GM19463 (cell line): ENCODE measurements around the gene EIF2S3.
"Not testable (repeated sequence)": the region's sequence is repeated elsewhere in the genome, so short reads cannot be mapped to it uniquely, and the experiment has no call there.

Experiments used
- ATAC-seq: cut with Tn5 transposase; IDR thresholded peaks from one replicate; pipeline ENCODE4 v1.9.1; 2021; ENCODE audit warnings: mild to moderate bottlenecking, moderate library complexity; ENCODE audit not compliant: unreplicated experiment

Gene EIF2S3

DNA sequence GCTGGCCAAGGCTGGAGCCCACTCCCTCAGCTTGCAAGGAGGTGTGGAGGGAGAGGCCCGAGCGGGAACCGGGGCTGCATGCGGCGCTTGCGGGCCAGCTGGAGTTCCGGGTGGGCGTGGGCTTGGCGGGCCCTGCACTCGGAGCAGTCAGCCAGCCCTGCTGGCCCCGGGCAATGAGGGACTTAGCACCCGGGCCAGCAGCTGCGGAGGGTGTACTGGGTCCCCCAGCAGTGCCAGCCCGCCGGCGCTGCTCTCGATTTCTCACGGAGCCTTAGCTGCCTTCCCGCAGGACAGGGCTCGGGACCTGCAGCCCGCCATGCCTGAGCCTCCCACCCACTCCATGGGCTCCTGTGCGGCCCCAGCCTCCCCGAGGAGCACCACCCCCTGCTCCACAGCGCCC, 5.1 kb upstream of the EIF2S3 start:
- not testable (repeated sequence) for ATAC-seq

DNA sequence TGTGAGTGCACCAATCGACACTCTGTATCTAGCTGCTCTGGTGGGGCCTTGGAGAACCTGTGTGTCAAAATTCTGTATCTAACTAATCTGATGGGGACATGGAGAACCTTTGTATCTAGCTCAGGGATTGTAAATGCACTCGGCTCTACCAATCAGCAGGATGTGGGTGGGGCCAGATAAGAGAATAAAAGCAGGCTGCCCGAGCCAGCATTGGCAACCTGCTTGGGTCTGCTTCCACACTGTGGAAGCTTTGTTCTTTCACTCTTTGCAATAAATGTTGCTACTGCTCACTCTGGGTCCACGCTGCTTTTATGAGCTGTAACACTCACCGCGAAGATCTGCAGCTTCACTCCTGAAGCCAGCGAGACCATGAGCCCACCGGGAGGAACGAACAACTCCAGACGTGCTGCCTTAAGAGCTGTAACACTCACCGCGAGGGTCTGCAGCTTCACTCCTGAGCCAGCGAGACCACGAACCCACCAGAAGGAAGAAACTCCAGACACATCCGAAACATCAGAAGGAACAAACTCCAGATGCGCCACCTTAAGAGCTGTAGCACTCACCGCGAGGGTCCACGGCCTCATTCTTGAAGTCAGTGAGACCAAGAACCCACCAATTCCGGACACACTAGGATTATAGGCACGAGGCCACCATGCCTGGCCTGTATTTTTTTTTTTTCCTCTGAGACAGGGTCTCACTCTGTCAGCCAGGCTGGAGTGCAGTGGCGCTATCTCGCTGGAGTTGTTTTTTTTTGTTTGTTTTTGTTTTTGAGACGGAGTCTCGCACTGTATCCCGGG, 4.0 kb upstream of the EIF2S3 start:
- not testable (repeated sequence) for ATAC-seq

DNA sequence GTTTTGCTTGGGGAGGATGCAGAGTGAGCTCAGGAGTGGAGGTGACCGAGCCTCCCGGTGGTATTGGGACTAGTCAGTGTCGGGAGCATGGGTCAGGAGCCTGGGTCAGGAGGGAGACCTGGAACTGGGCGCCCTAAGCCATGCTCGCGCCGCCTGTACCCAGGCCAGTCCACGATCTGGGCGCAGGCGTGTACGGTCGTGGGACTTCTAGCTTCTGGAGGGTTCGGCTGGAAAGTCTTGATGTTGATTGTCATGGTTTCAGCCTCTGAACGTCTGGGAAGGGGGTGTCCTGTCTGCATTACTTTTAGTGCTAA, 244 bp downstream of the EIF2S3 start:
- ATAC-seq: peak; percentile 3

DNA sequence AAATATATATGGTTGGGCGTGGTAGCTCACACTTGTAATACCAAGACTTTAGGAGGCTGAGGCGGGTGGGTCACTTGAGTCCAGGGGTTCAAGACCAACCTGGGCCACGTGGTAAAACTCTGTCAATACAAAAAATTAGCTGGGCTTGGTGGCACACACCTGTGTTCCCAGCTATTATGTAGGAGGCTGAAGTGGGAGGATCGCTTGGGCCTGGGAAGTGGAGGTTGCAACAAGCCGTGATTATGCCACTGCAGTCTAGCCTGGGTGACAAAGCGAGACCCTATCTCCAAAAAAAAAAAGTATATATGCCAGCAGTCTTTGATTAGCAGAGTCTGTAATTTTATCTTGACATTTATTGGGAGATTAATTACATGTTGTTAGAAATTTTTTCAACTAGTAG, 8.7 kb downstream of the EIF2S3 start:
- no peak for ATAC-seq

DNA sequence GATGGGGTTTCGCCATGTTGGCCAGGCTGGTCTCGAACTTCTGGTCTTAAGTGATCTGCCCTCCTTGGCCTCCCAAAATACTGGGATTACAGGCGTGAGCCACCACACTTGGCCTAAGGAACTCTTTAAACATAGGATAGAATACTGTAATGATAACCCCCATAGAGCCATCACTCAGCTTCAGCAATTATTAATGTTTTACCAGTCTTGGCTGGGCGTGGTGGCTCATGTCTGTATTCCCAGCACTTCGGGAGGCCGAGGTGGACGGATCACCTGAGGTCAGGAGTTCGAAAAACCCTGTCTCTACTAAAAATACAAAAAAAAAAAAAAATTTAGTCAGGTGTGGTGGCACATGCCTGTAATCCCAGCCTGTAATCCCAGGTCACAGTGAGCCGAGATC, 15.1 kb downstream of the EIF2S3 start:
- no peak for ATAC-seq

DNA sequence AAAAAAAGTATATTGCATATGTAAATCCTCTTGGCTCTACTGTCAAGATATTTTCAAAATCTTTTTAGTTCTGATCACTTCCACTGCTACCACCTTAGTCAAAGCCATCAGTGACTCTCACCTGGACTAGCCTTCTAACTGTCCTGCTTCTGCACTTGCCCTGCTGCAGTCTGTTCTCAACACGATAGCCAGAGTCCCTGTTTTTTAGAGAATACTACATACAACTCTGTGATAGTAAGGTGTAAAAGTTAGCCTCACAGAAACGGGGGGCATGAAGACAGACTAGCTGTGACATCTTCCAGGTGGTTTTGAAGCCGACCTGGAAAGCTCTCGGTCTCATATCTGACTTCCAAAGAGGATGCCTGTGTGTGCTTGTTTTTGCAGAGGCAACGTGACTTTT, 24.7 kb downstream of the EIF2S3 start:
- no peak for ATAC-seq

DNA sequence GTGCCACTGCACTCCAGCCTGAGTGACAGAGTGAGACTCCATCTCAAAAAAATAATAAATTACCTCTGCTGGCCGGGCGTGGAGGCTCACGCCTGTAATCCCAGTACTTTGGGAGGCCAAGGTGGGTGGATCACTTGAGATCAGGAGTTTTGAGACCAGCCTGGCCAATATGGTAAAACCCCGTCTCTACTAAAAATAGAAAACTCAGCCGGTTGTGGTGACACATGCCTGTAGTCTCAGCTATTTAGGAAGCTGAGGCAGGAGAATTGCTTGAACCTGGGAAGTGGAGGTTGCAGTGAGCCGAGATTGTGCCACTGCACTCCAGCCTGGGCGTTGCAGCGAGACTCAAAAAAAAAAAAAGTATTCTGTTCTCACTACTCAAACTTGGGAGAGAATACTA, 25.5 kb downstream of the EIF2S3 start:
- ATAC-seq: peak; percentile 15

DNA sequence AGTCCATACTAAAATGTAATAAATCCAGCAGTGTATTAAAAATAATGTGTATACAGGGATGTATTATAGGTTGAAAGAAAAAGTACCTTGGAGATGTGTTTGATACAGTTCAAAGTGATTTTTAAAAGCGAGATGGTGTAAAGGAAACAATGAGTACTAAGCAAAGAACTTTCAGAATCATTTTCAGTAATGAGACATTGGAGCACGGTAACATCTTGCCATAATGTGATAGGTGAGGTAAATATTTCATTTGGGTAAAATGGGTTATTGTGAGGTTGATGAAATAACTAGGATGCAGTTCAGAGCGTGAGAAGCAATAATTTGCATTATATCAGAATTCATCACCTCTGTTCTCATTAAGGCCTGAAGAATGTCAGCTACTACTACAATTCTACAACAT, 25.9 kb downstream of the EIF2S3 start:
- peak; percentile 60 for ATAC-seq

DNA sequence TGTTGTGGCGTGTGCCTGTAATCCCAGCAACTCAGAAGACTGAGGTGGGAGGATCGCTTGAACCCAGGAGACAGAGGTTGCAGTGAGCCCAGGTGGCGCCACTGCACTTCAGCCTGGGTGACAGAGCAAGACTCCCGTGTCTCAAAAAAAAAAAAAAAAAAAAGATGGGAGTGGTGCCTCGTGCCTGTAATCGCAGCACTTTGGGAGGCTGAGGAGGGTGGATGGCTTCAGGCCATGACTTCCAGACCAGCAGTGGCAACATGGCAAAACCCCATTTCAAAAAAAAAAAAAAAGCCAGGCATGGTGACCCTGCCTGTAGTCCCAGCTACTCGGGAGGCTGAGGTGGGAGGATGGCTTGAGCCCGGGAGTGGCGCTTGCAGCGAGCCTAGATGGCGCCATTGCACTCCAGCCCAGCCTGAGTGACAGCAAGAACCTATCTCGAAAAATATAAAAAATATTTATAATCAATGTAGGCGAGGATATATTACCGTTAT, 27.0 kb downstream of the EIF2S3 start:
- no peak for ATAC-seq

DNA sequence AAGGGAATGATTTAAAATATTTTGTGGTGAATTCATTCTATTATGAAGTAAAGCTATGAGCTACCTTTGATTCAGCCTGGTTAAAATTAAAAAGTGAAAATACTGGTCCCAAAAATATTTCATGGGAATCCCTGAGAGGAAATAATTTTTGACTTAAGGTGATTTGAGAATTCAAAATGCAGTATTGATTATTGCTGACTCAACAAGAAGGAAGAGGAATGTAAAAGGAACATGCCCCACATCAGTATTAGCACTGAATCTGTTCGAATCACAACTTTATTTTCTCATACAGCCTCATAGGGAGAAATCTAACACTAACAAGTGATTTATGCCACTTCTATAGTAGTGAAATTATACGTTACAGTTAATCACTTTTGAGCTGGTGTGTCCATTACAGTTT, 27.7 kb downstream of the EIF2S3 start:
- ATAC-seq: no peak

DNA sequence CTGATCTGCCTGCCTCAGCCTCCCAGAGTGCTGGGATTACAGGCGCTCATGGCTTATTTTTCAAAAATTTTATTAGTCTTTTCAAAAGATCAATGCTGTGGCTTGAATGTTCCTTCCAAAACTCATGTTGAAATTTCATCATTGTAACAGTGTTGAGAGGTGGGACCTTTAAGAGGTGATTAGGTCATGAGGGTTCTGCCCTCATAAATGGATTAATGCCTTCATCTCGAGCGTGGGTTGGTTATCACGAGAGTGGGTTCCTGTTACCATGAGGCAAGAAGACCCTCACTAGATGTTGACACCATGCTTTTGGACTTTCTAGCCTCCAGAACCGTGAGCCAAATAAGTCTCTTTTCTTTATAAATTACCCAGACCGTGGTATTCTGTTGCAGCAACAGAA, 30.3 kb downstream of the EIF2S3 start:
- no peak for ATAC-seq

DNA sequence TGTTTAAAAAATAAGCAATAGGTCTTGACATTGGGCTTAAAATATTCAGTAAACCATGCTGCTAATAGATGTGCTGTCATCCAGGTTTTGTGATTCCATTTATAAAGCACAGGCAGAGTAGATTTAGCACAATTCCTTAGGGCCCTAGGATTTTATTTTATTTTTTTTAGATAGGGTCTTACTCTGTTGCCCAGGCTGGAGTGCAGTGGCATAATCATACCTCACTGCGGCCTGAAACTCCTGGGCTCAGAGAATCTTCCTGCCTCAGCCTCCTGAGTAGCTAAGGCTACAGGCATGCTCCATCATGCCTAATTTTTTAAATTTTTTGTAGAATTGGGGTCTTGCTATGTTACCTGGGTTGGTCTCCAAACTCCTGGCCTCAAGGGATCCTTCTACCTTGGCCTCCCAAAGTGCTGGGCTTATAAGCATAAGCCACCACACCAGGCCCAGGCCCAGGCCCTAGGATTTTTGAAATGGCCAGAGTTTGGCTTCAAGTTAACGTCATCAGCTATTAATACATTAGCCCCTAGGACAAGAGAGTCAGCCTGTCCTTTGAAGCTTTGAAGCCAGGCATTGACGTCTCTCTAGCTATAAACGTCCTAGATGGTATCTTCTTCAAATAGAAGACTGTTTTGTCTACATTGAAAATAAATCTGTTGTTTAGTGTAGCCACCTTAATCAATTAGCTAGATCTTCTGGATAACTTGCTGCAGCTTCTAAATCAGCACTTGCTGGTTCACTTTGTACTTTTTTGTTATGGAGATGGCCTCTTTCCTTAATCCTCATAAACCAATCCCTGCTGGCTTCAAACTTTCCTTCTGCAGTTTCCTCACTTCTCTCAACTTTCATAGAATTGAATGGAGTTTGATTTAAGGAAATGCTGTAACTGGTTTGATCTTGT, 35.8 kb downstream of the EIF2S3 start:
- no peak for ATAC-seq

DNA sequence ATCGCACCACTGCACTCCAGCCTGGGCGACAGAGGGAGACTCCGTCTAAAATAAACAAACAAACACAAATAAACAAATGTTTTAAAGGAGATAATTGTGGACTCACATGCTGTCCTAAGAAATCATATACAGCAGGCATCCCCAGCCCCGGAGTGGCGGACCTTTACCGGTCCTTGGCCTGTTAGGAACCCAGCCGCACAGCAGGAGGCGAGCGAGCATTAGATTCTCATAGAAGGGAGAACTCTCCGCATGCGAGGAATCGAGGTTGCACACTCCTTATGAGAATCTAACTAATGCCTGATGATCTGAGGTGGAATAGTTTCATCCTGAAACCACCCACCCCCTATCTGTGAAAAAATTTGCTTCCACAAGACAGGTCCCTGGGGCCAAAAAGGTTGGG, 39.0 kb downstream of the EIF2S3 start:
- no peak for ATAC-seq

DNA sequence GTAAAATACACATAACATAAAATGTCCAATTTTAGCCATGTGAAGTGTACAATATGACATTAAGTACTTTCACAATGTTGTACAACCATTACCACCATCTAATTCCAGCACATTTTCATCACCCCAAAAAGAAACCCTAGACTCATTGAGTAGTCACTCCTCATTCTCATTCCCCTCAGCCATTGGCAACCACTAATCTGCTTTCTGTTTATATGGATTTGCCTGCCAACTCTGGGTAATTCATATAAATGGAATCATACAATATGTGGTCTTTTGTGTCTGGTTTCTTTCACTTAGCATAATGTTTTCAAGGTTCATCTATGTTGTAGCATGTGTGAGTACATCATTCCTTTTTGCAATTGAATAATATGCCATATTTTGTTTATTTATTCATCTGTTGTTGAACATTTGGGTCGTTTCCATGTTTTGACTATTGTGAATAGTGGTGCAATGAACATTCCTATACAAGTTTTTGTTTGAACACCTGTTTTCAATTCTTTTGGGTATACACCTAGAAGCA, 43.0 kb downstream of the EIF2S3 start:
- ATAC-seq: no peak

DNA sequence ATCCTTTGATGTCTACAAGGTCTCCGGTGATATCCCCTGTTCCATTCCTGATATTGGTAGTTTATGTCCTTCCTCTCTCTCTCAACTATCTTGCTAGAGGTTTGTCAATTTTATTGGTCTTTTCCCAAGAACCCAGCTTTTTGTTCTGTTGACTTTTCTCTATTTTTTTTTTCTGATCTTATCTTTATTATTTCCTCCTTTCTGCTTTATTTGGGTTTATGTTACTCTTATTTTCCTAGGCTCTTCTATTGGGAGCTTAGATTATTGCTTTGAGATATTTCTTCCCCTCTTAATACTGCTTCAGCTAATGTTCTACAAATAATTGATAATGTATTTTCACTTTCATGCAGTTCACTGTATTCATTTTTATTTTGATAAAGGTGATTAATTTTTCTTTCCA, 44.2 kb downstream of the EIF2S3 start:
- no peak for ATAC-seq

DNA sequence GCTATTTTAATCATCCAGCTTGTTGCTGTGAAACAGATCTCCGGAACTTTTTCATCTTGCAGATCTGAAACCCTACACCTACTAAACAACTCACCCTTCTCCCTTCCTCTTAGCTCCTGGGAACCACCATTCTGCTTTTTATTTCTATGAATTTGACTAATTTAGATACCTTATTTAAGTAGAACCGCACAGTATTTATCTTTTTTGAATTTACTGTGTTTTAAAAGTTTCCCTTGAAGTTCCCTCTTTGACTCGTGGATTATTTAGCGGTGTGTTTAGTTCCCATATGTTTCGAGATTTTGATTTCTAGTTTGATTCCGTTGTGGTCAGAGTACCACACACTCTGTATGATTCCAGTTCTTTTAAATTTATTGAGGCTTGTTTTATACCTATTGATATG, 44.6 kb downstream of the EIF2S3 start:
- no peak for ATAC-seq

DNA sequence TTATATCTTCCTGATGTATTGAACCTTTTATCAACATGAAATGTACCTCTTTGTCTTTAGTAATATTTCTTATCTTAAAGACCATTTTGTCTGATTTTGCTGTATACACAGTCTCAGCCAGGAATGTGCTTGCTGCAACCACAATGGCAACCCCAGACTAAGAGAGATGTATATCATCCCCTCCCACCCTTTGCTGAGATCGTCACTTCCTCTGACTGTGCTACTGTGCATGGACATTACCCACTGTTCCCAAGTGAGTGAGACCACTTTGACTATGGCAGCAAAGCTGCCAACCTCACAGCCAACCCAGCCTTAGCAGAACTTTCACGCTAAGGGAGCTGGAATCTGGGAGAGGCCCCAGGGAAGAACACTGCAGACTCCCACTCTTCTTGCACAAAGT, 46.0 kb downstream of the EIF2S3 start:
- ATAC-seq: no peak

DNA sequence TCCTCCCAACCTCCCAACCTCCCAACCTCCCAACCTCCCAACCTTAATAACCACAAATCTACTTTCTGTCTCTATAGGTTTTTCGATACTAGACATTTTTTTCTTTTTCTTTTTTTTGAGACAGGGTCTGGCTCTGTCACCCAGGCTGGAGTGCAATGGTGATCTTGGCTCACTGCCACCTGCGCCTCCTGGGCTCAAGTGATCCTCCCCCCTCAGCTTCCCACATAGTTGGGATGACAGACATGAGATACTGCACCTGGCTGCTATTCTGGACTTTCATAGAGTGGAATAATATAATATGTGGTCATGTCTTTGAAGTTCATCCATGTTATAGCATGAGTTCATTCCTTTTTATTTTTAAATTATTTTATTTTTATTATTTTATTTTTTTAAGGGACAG, 55.3 kb downstream of the EIF2S3 start:
- ATAC-seq: no peak

DNA sequence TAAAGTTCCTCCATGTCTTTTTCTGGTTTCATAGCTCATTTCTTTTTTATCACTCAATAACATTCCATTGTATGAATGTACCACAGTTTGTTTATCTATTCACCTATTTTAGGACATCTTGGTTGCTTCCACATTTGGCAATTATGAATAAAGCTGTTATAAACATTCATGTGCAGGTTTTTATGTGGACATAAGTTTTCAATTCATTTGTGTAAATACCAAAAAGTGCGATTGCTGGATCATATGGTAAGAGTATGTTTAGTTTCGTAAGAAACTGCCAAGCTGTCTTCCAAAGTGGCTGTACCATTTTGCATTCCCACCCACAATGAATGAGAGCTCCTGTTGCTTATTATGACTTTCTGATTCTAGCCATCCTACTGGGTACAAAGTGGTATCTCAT, 58.4 kb downstream of the EIF2S3 start:
- no peak for ATAC-seq

DNA sequence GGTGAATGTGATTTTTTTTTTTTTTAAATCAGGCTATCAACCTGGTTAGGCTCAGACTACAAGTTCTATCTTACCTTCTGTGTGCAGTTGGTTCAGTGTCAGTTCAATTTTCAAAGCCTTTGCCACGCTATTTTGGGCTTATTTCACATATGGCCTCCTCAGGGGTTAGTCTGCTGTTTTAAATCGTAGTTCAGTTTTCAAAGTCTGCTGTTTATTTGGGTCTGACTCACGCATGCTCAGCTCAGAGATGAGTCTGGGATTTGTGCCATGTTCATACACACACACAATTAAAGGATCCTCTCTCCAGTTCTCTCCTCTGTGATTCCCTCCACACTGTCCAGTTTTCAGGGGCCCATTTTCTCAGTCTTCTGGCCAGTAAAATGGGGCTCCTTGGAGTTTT, 62.5 kb downstream of the EIF2S3 start:
- no peak for ATAC-seq

DNA sequence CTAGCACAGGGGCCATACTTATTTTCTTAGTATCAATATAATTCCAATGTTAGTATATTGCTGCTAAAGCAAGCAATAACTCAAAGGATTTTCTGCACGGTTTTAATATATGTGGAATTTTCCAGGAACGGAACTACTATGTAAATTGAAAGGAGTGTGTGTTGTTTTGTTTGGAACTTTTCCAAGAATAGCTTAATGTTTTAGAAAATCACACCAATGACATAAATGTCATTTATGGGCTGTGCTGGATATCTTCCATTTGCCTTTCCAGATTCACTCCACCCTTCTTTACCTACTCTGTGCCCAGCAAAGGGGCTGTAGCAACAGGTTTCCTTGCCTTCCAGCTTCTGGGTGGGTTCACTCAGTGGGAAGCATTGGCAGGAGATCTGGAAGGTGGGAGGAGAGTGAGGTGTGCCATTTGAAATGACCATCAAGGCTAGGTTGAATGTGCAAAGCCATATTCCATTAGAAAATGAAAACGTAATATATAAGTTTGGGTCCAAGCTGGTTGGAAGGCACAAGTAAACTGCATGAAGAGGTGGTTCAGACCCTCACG, 69.6 kb downstream of the EIF2S3 start:
- no peak for ATAC-seq
